ENCODE measurements around the gene TMEM245. TPM values are rescaled to one million over a fixed set of nuclear protein-coding genes. Genes with fewer than 3 reads are reported as not detected.

TMEM245 gene
- total RNA-seq, 1 donor from 2014 or later = 52.2 TPM

DNA sequence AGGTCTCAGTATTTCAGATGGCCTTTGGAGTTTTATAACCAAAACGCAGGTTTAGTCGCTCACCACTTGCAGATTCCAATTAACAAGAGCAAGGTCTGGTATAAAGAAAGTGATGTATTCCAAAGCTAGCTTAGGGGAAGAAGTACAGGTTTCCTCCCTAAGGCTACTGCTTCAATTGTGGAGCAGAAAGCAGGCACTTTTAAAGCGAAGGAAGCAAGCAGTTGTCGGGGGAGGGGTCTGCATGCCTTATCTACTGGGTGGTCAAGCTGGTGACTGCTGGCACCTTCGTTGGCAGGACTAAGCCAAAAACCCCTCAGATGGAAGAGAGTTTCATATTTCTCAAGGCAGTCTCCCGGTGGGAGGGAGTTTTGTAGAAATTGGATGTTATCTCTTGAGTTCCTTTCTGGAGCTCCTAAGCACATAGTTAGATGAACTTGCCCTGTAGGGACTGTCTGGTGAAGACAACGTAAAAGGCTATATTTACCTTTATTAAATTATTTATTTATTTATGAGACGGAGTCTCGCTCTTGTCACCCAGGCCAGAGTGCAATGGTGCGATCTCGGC lies 1.6 kb upstream of the TMEM245 start:
- Mint-ChIP-seq H3K9me3 (ENCODE audit: unreplicated experiment) (no peaks in the 10 kb centered on the region), H3K27ac (ENCODE audit: unreplicated experiment) (no peak overlapping the region), H3K36me3 (ENCODE audit: low read depth, unreplicated experiment) (peaks cover 2% of the 10 kb centered on the region), H3K4me3 (ENCODE audit: unreplicated experiment) (no peak overlapping the region), H3K4me1 (ENCODE audit: low read depth, unreplicated experiment) (peaks cover 13% of the 10 kb centered on the region), H3K27me3 (ENCODE audit: low read depth, unreplicated experiment) (peaks cover 6% of the 10 kb centered on the region)
- no peaks in the 10 kb centered on the region for H3K27me3 ChIP-seq (ENCODE audit: insufficient read depth, low read length)
- H3K36me3 ChIP-seq (ENCODE audit: insufficient read depth, low read length) = no peaks in the 10 kb centered on the region
- DNase-seq (ENCODE audit: low read depth) (no peak), FAIRE-seq (no peak)
- no peaks in the 10 kb centered on the region for H3K9me3 ChIP-seq (ENCODE audit: insufficient read depth, low read depth, low read length)
- no peak overlapping the region for H3K9ac ChIP-seq (ENCODE audit: low read length)
- TF ChIP-seq, protein P1, sequence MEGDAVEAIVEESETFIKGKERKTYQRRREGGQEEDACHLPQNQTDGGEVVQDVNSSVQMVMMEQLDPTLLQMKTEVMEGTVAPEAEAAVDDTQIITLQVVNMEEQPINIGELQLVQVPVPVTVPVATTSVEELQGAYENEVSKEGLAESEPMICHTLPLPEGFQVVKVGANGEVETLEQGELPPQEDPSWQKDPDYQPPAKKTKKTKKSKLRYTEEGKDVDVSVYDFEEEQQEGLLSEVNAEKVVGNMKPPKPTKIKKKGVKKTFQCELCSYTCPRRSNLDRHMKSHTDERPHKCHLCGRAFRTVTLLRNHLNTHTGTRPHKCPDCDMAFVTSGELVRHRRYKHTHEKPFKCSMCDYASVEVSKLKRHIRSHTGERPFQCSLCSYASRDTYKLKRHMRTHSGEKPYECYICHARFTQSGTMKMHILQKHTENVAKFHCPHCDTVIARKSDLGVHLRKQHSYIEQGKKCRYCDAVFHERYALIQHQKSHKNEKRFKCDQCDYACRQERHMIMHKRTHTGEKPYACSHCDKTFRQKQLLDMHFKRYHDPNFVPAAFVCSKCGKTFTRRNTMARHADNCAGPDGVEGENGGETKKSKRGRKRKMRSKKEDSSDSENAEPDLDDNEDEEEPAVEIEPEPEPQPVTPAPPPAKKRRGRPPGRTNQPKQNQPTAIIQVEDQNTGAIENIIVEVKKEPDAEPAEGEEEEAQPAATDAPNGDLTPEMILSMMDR (IDR thresholded peaks at IDR 0.05; ENCODE audit: insufficient read depth, low read depth, low read length) = no peak
- TF ChIP-seq EZH2 (IDR thresholded peaks at IDR 0.05; ENCODE audit: insufficient read depth, low read length) = no peak
- peaks cover 29% of the 10 kb centered on the region for H4K20me1 ChIP-seq (ENCODE audit: insufficient read depth, low read length)
- H3K4me2 ChIP-seq (ENCODE audit: low read length) = no peak overlapping the region
- peaks cover 32% of the 10 kb centered on the region for H3K79me2 ChIP-seq (ENCODE audit: insufficient read depth, low read length)
- H3K4me3 ChIP-seq (ENCODE audit: insufficient read depth, low read depth, low read length) = no peak overlapping the region
- no peak overlapping the region for H2AFZ ChIP-seq (ENCODE audit: low read depth, low read length)
- H3K4me1 ChIP-seq (ENCODE audit: insufficient read depth, low read length) = peaks cover 13% of the 10 kb centered on the region
- H3K27ac ChIP-seq (ENCODE audit: low read depth, low read length) = no peak overlapping the region

DNA sequence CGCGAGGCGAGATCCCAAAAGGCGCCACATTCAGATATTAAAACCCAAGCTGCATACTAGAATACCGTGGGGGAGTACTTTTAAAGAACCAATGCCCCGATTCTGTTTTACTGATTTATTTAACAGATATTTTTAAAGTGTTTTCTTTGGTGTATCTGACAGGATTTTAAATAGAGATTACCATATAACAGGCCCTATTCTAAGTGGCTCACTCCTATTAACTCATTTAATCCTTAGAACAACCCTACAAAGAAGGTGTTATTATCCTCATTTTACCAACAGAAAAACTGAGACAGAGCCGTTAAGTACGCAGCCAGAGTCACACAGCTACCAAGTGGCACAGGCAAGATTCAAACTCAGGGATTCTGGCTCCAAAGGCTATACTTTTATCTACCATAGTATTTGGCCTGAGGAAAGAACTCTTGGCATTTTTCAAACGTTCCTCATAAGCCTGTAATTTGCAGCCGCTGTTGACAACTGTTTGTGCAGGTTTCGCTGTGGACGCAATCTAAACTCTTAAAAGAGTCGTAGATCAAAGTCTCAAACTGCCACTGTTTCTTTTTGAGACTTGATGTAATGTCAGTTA lies 550 bp upstream of the TMEM245 start:
- Mint-ChIP-seq H3K9me3 (ENCODE audit: unreplicated experiment) (no peaks in the 10 kb centered on the region), H3K4me3 (ENCODE audit: unreplicated experiment) (peak overlapping the region; percentile 67), H3K4me1 (ENCODE audit: low read depth, unreplicated experiment) (peaks cover 16% of the 10 kb centered on the region), H3K27me3 (ENCODE audit: low read depth, unreplicated experiment) (peaks cover 6% of the 10 kb centered on the region), H3K36me3 (ENCODE audit: low read depth, unreplicated experiment) (peaks cover 2% of the 10 kb centered on the region), H3K27ac (ENCODE audit: unreplicated experiment) (no peak overlapping the region)
- TF ChIP-seq EZH2 (IDR thresholded peaks at IDR 0.05; ENCODE audit: insufficient read depth, low read length) = no peak
- TF ChIP-seq, protein P1 (IDR thresholded peaks at IDR 0.05; ENCODE audit: insufficient read depth, low read depth, low read length) = no peak
- FAIRE-seq = no peak
- Histone ChIP-seq H3K36me3 (ENCODE audit: insufficient read depth, low read length) (no peaks in the 10 kb centered on the region), H3K27me3 (ENCODE audit: insufficient read depth, low read length) (no peaks in the 10 kb centered on the region), H3K9ac (ENCODE audit: low read length) (peak overlapping the region; percentile 43), H2AFZ (ENCODE audit: low read depth, low read length) (peak overlapping the region; percentile 6), H3K4me3 (ENCODE audit: insufficient read depth, low read depth, low read length) (no peak overlapping the region), H3K4me1 (ENCODE audit: insufficient read depth, low read length) (peaks cover 13% of the 10 kb centered on the region), H3K9me3 (ENCODE audit: insufficient read depth, low read depth, low read length) (no peaks in the 10 kb centered on the region), H4K20me1 (ENCODE audit: insufficient read depth, low read length) (peaks cover 37% of the 10 kb centered on the region), H3K79me2 (ENCODE audit: insufficient read depth, low read length) (peaks cover 41% of the 10 kb centered on the region), H3K4me2 (ENCODE audit: low read length) (peak overlapping the region; percentile 58), H3K27ac (ENCODE audit: low read depth, low read length) (no peak overlapping the region)
- no peak for DNase-seq (ENCODE audit: low read depth)
